GM18499 (cell line): ENCODE measurements around the gene PSMB3.

Experiments used
- ATAC-seq: cut with Tn5 transposase; IDR thresholded peaks from one replicate; pipeline ENCODE4 v1.9.1; 2021; ENCODE audit warnings: moderate number of reproducible peaks; ENCODE audit not compliant: insufficient read depth, unreplicated experiment

PSMB3 gene

GRCh38 chr17:38732376-38733281, 19.9 kb upstream of the PSMB3 start:
- no peak for ATAC-seq

DNA sequence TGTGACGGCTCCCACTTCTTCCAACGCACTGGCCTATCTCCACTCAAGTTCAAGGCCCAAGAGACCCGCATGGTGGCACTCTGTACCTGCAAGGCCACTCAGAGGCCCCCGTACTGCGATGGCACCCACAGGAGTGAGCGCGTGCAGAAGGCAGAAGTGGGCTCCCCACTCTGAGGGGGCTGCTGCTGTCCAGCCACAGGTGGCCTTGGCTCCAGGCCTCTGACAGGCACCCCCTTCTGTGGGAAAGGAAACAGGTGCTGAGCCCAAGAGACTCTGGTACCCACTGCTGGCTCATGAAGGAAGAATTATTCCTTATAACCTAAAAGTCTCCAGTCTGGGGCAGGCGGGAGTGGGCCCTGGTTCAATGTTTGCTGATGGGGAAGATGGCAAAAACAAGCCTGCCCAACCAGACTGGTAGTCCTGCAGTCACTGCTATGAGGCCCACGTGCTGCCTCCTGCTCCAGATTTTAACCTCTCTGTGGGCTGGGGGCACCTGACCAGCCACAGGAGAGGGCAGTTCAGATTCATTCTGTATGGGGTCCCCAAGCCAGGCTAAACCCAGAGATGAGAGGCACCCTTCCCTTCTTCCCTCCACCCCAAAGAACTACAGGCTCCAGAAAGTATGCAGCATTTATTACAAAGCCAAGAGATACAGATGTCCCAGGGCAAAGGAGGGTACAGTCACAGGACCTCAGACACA, 19.1 kb upstream of the PSMB3 start:
- no peak for ATAC-seq

DNA sequence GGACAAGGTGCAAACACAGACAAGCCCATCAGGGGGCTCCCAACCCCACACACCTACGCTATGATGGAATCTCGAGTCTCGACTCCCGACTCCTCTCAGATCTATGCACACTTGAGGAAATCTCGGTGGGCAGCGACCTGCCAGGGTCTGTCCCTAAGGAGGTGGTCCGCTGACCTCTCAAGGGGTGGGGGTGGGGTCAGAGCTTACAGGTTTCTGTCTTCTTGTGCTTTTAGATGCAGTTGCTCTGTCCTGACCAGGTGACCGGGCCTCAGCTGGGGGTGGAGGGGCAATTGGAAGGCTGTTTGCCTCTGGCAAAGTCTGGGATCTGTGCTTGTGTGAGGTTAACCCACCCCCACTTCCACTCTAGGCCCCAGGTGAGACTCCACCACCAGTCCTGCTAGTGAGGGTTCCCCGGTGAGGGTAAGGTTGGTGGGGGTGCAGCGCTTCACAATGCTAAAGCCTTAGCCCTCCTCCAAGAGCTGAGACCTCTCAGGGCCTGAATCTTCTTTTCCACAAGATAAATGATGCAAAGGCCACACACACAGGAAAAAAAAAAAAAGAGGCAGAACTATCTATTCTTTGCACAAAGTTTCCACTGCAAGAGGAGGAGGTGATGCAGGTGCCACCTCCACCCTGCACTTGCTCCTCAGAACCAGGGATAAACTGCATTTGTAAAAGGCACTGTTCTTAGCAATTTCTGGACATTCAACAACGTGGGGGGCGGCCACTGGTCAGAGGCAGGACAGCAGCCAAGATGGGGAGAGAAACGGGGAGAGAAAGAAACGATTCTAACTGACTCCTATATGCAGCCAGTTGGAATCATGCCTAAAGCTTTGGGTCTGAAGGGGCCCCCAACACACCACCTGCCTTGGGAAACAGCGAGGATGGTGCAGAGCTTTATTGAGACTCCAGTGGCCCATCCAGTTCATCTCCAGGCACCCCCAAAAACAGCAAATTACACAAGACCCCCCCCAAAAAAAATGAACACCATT, 18.3 kb upstream of the PSMB3 start:
- ATAC-seq = no peak

- no peak for ATAC-seq
Observed at GRCh38 chr17:38735161-38735997, 17.2 kb upstream of the PSMB3 start.

DNA sequence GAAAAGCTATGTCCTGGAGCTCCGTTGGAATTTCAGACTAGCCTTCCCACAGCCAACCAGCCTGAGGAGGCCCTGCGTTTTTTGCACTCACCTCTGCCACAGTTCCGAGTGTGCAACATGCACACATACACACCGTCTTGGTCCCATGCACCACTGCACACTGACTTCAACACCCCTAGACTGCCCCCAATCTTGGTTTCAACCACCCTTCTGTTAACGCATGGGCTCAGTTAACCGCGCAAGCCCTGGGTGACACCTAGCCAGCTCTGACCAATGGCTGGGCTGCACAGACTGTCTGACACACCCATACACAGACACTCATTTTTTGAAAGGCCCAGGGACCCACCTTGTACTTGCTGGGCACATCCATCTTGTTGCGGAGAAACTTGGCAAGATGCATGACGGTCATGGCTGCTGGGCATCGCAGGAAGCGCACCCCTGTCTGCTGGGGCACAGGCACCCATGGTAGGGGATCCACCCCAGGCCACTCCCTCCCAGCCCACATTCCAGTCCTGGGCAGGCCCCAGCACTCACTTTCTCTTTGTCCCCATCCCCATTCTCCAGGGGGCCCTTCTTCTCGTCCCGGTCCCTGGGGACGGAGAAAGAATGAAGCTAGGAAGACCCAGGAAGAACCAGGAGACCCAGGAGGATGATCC, 14.4 kb upstream of the PSMB3 start:
- ATAC-seq = no peak

- ATAC-seq = no peak
Observed at GRCh38 chr17:38738686-38739085, 13.9 kb upstream of the PSMB3 start.

- no peak for ATAC-seq
Observed at GRCh38 chr17:38739305-38739704, 13.2 kb upstream of the PSMB3 start.

GRCh38 chr17:38740044-38740443, 12.5 kb upstream of the PSMB3 start:
- ATAC-seq = no peak

DNA sequence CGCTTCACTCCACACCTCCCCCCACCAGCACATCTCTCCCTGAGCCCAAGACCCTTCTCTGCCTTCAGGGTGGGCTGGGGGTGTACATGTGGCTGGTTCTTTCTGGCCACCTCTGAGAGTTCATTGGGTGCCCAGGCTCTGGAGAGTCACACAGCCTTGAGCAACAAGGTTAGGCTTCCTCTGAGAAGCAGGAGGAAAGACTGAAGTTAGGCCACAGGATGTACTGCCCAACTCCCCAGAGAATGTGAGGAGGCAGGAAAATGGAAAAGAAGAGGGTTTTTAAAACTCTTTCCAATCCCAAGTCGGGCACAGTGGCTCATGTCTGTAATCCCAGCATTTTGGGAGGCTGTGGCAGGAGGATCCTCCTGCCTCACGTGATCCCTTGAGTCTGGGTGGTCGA, 11.7 kb upstream of the PSMB3 start:
- no peak for ATAC-seq

DNA sequence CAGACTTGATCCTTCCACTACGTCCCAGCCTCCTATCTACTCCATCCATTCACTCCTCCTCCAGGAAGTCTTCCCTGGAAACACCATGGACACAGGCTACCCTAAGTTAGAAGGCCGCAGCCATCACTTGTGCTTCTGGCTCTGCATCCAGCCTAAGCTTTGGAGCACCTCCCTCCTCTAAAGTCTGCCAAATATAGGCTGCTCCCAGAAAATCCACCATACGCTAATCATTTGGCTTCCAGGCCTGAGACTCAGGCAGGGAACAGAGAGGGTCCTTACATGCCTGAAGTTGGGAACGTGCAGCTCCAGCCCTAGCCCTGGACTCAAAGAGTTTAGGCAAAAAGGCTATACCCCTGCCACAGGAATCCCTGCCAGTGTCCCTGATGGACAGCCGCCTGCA, 11.1 kb upstream of the PSMB3 start:
- no peak for ATAC-seq

- no peak for ATAC-seq
Observed at GRCh38 chr17:38741921-38742410, 10.6 kb upstream of the PSMB3 start.

GRCh38 chr17:38742411-38743308, 9.9 kb upstream of the PSMB3 start:
- ATAC-seq = no peak

DNA sequence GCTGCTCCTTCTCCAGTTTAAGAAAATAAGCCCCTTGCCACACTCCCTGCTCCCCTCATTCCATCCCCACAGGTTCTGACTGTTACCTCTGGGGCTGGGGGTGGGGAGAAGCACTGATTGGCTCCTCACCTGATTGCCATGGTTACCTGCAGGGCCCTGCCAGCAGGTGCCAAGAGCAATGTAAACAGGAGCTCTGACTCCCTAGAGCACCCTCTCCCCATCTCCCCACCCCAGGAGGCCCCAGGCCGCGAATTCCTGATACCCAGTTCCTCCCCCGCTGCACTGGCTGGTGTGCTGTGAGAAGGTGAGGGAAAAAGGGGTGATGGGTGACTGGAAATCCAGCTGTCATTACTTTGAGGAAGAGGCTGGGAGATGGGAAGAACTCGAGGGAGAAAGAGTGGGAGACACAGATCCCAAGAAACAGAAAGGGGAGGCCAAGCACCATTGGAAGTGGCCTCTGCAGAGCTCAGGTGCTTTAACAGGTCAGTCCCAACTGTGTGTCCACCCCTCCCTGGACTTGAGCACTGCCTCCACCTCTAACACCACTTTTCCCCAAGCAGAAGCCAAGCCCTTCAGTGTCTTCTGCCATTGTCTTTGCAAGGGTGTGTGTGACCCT, 8.9 kb upstream of the PSMB3 start:
- no peak for ATAC-seq

DNA sequence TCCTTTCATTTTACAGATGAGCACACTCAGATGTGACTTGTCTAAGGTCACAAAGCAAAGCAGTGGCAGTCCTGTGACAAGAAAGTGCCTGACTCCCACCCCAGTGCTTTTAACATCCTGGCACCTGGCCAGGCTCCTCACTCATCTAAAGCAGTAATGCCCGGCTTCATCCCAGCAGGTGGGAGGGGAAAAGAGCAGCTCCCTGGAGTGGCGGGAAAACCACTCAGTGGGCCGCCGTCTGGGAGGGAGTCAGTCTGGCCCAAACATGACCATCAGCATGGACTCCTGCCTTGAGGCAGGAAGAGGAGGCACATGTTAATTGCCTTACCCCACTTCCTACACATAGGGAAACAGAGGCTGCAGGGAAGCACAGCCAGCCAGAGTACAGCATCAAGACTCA, 7.0 kb upstream of the PSMB3 start:
- no peak for ATAC-seq

- no peak for ATAC-seq
Observed at GRCh38 chr17:38746004-38746848, 6.3 kb upstream of the PSMB3 start.

GRCh38 chr17:38746849-38747462, 5.6 kb upstream of the PSMB3 start:
- no peak for ATAC-seq
